ENCODE results near the gene TGIF2. TPM values are rescaled to one million over a fixed set of nuclear protein-coding genes. Genes with fewer than 3 reads are reported as not detected.

TGIF2 gene
- total RNA-seq, 2 donors from 2014 or later = 5.6 to 7.3 TPM

- H3K27ac ChIP-seq = no peak overlapping the region
Observed at GRCh38 chr20:36629719-36630681, 56.6 kb downstream of the TGIF2 start.

DNA sequence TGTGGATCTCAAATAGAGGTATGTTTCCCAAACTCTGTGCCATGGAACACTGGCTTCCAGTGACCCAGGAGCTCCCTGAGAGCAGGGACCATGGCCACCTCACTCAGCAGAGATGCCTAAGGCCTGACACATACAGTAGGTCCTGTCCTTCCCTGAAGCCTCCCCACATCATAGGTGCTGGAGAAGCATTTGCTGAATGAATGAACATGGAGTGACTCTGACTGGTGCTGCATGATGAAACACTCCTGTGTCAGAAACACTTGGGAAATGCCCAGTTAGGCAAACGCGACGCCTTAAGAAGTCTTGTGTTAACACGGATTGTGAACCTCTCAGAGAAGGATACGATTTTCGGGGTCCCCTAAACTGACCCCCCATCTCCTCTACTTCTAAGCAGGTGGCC lies 58.2 kb downstream of the TGIF2 start:
- DNase-seq = no peak
- Histone ChIP-seq H3K27ac (no peak overlapping the region), H3K36me3 (no peaks in the 10 kb centered on the region), H3K27me3 (no peaks in the 10 kb centered on the region), H3K9me3 (no peaks in the 10 kb centered on the region), H3K9ac (ENCODE audit: low read depth in 2 of 2, low read length in 2 of 2) (no peak overlapping the region), H3K4me1 (no peaks in the 10 kb centered on the region), H3K4me3 (no peak overlapping the region)
- intact Hi-C loops (cut with DNase I) = no loop called here
- TF ChIP-seq, protein P1, sequence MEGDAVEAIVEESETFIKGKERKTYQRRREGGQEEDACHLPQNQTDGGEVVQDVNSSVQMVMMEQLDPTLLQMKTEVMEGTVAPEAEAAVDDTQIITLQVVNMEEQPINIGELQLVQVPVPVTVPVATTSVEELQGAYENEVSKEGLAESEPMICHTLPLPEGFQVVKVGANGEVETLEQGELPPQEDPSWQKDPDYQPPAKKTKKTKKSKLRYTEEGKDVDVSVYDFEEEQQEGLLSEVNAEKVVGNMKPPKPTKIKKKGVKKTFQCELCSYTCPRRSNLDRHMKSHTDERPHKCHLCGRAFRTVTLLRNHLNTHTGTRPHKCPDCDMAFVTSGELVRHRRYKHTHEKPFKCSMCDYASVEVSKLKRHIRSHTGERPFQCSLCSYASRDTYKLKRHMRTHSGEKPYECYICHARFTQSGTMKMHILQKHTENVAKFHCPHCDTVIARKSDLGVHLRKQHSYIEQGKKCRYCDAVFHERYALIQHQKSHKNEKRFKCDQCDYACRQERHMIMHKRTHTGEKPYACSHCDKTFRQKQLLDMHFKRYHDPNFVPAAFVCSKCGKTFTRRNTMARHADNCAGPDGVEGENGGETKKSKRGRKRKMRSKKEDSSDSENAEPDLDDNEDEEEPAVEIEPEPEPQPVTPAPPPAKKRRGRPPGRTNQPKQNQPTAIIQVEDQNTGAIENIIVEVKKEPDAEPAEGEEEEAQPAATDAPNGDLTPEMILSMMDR (IDR thresholded peaks at IDR 0.05) = no peak

More at GRCh38 chr20:36629719-36630681, 56.6 kb downstream of the TGIF2 start:
- Histone ChIP-seq H3K9me3 (no peaks in the 10 kb centered on the region), H3K4me3 (no peak overlapping the region), H3K9ac (ENCODE audit: low read depth in 2 of 2, low read length in 2 of 2) (no peak overlapping the region), H3K27me3 (no peaks in the 10 kb centered on the region), H3K36me3 (no peaks in the 10 kb centered on the region), H3K4me1 (no peaks in the 10 kb centered on the region)
- TF ChIP-seq, protein P1 (IDR thresholded peaks at IDR 0.05) = no peak
- intact Hi-C loops (cut with DNase I) = no loop called here
- DNase-seq = no peak

- no peaks in the 10 kb centered on the region for H3K27me3 ChIP-seq
- no peaks in the 10 kb centered on the region for H3K9me3 ChIP-seq
- DNase-seq = no peak
- no peak overlapping the region for H3K27ac ChIP-seq
- H3K36me3 ChIP-seq = no peaks in the 10 kb centered on the region
- no peak overlapping the region for H3K4me3 ChIP-seq
- TF ChIP-seq, protein P1 (IDR thresholded peaks at IDR 0.05) = no peak
- intact Hi-C loops (cut with DNase I) = no loop called here
- H3K9ac ChIP-seq (ENCODE audit: low read depth in 2 of 2, low read length in 2 of 2) = no peak overlapping the region
- no peaks in the 10 kb centered on the region for H3K4me1 ChIP-seq
Observed at GRCh38 chr20:36632147-36632486, 58.7 kb downstream of the TGIF2 start.

DNA sequence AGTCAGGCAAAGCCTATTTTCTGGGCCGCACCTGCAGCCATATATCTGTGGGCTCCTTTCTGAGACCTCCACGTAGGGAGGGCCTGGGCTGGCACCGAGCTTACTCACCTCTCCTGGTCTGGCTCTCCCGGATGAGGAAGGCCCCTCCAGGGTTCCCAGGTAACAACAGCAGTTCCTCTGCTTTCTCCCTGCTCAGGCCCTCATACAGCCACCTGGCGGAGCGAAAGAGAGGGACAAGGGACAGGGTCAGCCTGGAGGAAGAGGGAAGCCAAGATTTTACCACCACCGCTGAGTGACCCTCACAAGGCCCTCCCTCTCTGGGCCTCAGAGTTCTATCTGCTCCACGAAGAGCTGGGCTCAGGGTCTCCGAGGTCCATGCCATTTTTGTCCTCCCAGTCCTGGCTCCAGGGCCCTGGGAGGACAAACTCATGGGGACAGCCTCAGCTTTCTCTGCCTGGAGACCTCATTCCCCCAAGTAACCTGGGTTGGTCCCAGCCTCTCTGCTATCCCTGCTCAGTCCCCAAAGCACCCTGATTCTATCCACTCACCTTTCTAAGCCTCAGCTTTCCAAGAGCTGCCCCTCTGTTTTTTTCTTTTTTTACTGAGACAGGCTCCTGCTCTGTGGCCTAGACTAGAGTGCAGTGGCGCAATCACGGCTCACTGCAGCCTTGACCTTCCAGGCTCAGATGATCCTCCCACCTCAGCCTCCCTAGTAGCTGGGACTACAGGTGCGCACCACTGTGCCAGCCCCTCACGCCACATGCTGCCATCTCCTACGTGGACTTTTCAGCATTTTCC lies 59.3 kb downstream of the TGIF2 start:
- Histone ChIP-seq H3K9me3 (no peaks in the 10 kb centered on the region), H3K9ac (ENCODE audit: low read depth in 2 of 2, low read length in 2 of 2) (no peak overlapping the region), H3K27me3 (no peaks in the 10 kb centered on the region), H3K27ac (no peak overlapping the region), H3K4me3 (no peak overlapping the region), H3K4me1 (no peaks in the 10 kb centered on the region), H3K36me3 (no peaks in the 10 kb centered on the region)
- no peak for DNase-seq
- TF ChIP-seq, protein P1 (IDR thresholded peaks at IDR 0.05) = no peak
- intact Hi-C loops (cut with DNase I) = no loop called here

DNA sequence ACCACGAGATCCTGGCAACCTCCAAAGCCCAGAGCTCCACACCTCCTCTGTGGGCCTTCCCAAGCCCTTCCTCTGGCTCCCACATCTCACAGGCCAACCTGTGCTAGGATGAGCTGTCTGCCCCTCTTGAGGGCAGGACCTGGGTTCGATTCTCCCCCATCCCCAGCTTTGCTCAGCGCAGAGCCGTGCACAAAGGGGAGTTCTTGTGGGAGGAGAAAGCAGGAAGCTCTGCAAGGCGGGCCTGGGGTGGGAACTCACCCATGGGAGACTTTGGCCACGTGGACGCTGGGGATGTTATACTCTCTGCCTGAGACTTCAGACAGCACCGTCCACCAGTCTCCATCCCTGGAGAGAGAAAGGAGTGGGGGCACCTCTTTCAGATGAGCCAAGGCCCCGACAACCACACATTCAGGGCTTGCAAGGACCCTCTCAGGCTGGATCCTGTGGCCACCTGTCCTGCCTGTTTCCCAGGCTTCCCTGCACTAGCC lies 59.9 kb downstream of the TGIF2 start:
- no peaks in the 10 kb centered on the region for H3K9me3 ChIP-seq
- no peak overlapping the region for H3K27ac ChIP-seq
- intact Hi-C loops (cut with DNase I) = no loop called here
- TF ChIP-seq, protein P1 (IDR thresholded peaks at IDR 0.05) = no peak
- H3K4me1 ChIP-seq = no peaks in the 10 kb centered on the region
- no peaks in the 10 kb centered on the region for H3K36me3 ChIP-seq
- DNase-seq = no peak
- H3K9ac ChIP-seq (ENCODE audit: low read depth in 2 of 2, low read length in 2 of 2) = no peak overlapping the region
- no peaks in the 10 kb centered on the region for H3K27me3 ChIP-seq
- no peak overlapping the region for H3K4me3 ChIP-seq
